Measurements from ENCODE around the gene PNPLA6. TPM values are rescaled to one million over a fixed set of nuclear protein-coding genes. Genes with fewer than 3 reads are reported as not detected.

Gene PNPLA6
- total and polyA plus RNA-seq, 11 donors, result 35.6 to 105 (median 49.9) TPM

GRCh38 chr19:7590256-7590655, 54.7 kb downstream of the PNPLA6 start:
- Histone ChIP-seq H3K27ac (no peak overlapping the region), H3K4me1 (no peaks in the 10 kb centered on the region), H3K36me3 (no peaks in the 10 kb centered on the region), H3K27me3 (peaks cover 0 to 59% (median 24%) of the 10 kb centered on the region in 9 donors), H3K4me3 (no peak overlapping the region), H3K9me3 (no peaks in the 10 kb centered on the region)
- intact Hi-C loops (cut with DNase I), result no loop called here
- 57 to 72% (median 61%) methylated on average over 4 to 8 of the region's 8 CpGs for WGBS, 4 donors
- ATAC-seq (no peak), DNase-seq (no peak)
- TF ChIP-seq POLR2A (IDR thresholded peaks at IDR 0.05) (no peak), CTCF (IDR thresholded peaks at IDR 0.05) (no peak)

GRCh38 chr19:7595466-7596133, 60.1 kb downstream of the PNPLA6 start, which contains the start of gene CAMSAP3:
CAMSAP3 (plus strand) TSS chr19:7595863; CDS start chr19:7596003, 140 bp downstream.
- TF ChIP-seq POLR2A (IDR thresholded peaks at IDR 0.05) (no peak), CTCF (IDR thresholded peaks at IDR 0.05) (no peak)
- 0 to 3% (median 1%) methylated on average over 8 to 78 of the region's 78 CpGs for WGBS, 4 donors
- ATAC-seq (peak in 2 of 4 donors; percentile 46 to 55), DNase-seq (no peak)
- Histone ChIP-seq H3K27me3 (peaks cover 10 to 73% (median 33%) of the 10 kb centered on the region in 9 donors), H3K4me3 (peak within 1 kb of the TSS in 10 of 12 donors; percentile 19 to 53 (median 36)), H3K27ac (no peak within 1 kb of the TSS), H3K9me3 (no peaks in the 10 kb centered on the region), H3K4me1 (peaks cover 0 to 12% (median 0%) of the 10 kb centered on the region in 12 donors), H3K36me3 (no peaks in the 10 kb centered on the region)
- intact Hi-C loops (cut with DNase I), result no loop called here

- WGBS, 4 donors, result 2 to 6% (median 3%) methylated on average over 32 to 70 of the region's 70 CpGs
- no peak for ATAC-seq
- DNase-seq, result no peak
Measured at GRCh38 chr19:7596211-7596937, 60.9 kb downstream of the PNPLA6 start.

More at GRCh38 chr19:7596211-7596937, 60.9 kb downstream of the PNPLA6 start:
- Histone ChIP-seq H3K27me3 (peaks cover 10 to 67% (median 30%) of the 10 kb centered on the region in 9 donors), H3K27ac (no peak overlapping the region), H3K4me3 (peak overlapping the region in 7 of 12 donors; percentile 12 to 53 (median 29)), H3K9me3 (no peaks in the 10 kb centered on the region), H3K4me1 (peaks cover 0 to 12% (median 0%) of the 10 kb centered on the region in 12 donors), H3K36me3 (no peaks in the 10 kb centered on the region)
- TF ChIP-seq CTCF (IDR thresholded peaks at IDR 0.05) (no peak), POLR2A (IDR thresholded peaks at IDR 0.05) (no peak)
- intact Hi-C loops (cut with DNase I), result no loop called here

Measured in heart left ventricle (tissue), 16 donors.